Measurements from ENCODE around the gene KLHL41.

Gene KLHL41

DNA sequence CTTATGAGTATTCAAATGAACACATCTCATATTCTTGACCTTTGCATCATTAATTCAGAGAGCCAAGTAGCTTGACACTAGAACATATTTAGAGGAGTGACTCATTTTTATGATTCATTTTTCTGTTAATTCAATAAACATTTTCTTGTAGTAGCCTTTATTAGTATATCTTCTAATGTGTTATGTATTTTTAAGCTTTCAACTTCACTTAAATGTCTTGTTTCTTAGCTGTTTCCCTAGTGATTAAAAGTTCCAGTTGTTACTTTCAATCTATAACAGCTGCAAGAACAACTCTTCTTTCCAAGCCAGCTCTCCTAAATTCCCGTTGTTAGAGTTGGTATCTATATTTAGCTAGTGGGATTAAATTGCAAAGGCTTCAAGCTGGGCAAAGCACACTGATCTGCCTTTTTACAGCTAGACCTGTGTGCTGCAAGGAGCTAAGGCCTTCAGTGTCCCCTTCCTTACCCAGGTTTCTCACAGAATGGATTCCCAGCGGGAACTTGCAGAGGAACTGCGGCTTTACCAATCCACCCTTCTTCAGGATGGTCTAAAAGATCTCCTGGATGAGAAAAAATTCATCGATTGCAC, at the start of gene KLHL41:
TSS of gene KLHL41 (plus strand) at position 405 of the 588 bp plus-strand sequence. CDS start at position 482, 77 bp downstream.
- no peak for FAIRE-seq

DNA sequence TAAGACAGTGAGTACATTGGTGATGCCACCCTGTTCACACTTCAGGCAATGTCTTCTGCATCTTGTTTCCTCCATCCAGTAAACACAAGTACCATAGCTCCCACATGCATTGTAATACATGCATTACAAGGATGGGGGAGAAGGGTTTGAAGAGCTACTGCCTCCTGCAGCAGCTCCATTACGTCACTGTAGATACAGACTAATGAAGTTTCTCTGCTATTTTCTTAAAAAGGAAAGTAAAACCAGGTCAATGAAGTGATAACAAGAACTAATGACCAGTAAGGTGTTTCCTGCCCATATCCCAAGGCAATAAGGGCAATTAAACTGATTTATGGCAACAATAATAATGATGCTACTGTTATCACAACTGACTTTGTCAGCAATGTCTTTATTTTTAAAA, 48.4 kb upstream of the KLHL41 start:
- FAIRE-seq, result no peak

DNA sequence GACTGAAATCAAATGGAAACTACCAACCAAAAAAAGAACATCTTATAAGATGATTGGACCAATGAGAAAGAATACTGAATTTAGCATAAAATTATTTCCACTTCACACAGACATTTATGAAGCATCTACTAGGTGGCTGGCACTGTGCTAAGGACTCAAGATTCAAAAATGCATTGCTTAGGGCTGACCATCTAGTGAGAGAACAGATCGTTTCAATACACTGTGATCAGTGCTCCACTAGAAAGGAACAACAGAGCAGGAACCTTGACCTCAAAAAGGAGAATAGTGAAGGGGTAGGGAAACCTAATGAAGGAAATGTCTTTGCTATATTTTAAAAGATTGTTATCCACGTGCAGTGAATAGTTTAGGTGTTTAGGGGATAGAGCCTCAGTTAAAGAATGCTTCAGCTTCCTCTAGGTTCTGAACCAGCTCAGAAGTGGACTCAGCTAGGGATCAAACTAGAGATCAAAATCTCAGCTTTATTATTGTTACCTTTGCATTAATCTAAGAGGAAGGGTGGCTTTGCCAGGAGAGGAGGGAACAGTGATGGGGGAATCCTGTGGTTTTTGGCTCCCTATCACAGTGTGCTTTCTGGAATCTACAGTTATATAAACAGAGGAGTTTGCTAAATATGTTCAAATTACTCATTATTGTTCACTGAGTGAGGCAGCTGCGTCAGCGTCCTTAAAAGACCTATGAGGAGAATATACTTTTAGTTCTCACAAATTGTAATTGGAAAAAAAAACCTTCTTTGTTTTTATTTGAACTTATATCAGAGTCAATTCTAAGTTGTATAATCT, 46.4 kb upstream of the KLHL41 start:
- FAIRE-seq, result no peak

DNA sequence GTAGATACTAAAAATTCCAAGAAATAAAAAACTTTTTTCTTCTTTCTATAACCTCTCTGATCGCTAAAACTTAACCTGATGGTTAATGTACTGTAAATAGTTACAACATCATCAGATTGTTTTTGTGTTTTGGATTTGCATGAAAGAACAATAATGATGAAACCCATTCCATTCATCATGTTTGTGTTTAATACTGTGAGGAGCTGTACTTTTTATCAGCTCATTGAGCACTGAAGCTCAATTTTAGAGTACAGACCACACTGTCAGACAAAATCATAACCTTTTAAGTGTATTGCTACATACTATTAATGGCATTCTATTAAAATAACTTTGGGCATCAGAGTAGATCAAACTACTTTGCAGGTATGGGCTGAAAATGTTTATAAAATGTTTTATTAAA, 45.0 kb upstream of the KLHL41 start:
- FAIRE-seq, result peak; percentile 15

DNA sequence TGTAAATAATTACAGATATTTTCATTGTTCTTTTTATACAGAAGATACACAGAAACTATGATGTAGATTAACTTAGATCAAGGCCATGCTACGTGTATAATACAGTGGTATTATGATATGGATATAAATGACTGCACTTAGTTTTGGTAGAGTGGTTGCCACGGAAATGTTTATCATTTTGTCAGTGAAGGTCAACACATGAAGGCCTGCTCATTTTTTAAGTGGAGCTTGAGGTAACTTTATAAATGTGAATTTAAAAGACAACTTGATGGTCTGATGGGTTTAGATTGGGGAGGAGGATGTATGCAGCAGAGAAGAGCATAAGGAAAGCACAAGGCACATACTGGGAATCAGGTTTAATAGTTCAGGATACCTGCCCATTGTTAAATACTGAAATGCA, 44.6 kb upstream of the KLHL41 start:
- FAIRE-seq, result no peak

DNA sequence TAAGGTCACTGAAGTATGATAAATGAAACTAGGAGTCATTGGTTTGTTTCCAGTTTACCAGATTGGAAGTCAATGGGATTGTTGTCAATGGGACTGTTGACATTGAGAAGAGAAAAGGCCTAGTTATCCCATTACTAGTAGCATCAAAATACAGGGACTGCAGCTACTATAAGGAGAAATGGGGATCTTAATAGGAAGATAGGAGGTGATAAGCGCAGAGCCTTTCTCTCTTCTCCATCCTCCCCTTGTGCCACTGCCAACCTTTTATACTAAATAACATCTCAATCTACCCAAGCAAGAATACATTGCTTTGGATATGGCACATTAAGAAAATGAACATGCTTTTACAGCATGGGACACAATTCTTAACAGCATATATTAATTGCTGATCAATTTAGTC, 40.7 kb upstream of the KLHL41 start:
- no peak for FAIRE-seq

DNA sequence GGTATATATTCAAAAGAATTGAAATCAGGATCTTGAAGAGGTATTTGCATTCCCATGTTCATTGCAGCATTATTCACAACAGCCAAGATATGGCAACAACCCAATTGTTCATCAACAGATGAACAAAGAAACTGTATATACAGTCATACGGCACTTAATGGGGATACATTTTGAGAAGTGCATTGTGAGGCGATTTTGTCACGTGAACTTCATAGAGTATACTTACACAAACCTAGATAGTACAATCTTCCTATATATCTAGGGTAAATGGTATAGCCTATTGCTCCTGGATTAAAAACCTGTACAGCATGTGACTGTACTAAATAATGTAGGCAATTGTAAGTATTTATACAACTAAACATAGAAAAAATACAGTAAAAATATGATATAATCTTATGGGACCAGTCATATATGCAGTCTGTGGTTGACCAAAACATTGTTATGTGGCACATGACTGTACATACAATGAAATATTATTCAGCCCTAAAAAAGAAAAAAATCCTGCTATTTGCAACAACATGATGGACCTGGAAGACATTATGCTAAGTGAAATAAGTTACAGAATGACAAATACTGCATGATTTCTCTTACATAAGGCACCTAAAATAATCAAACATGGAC, 39.4 kb upstream of the KLHL41 start:
- no peak for FAIRE-seq

DNA sequence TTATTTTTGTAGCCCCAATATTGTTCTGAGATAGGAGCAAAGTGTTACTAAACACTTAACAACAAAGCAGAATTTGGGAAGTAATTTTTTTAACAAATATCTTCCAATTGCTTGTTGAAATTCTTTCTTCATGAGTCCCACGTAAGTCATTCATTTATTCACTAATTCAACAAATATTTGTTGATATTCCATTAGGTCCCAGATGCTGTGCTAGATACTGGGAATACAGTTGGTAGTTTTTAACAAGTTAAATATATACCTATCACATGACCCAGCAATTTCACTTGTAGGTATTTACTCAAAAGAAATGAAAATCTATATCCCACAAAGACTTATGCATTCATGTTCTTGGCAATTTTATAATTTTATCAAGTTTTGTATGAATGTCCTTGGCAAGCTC, 37.3 kb upstream of the KLHL41 start:
- no peak for FAIRE-seq

DNA sequence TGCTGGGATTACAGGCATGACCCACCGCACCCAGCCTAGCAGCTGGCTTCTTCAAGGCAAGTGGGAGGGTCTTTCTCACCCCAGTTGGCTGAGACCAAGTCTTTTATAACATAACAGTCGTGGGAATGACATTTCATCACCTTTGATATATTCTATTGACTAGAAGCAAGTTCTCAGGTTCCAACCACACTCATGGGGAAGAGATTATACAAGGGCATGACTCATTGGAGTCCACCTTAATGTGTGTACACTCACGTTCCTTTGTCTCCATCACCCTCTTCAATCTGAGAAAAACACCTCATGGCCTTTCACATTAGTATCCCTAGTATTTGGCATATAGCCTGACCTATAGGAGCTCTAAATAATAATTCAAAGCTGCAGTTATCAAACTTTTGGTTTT, 33.0 kb upstream of the KLHL41 start:
- no peak for FAIRE-seq

DNA sequence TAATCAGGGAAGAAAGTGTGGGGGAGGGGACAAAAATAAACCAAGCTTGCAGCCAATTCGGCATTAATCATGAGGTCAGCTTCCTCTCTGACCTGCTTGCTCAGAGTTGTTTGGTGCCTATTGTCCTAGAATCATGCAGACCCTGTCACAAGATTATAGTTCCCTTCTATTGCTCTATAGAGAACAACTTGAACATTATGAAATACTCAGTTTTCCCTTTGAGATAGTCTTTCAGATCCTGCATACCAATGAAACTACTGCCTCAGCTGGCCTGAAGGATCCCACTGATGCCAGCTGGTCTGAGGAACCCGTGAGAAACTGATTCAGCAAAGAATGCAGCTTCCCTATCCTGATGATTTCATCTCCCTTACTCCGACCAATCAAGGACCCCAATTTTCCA, 31.2 kb upstream of the KLHL41 start:
- no peak for FAIRE-seq

DNA sequence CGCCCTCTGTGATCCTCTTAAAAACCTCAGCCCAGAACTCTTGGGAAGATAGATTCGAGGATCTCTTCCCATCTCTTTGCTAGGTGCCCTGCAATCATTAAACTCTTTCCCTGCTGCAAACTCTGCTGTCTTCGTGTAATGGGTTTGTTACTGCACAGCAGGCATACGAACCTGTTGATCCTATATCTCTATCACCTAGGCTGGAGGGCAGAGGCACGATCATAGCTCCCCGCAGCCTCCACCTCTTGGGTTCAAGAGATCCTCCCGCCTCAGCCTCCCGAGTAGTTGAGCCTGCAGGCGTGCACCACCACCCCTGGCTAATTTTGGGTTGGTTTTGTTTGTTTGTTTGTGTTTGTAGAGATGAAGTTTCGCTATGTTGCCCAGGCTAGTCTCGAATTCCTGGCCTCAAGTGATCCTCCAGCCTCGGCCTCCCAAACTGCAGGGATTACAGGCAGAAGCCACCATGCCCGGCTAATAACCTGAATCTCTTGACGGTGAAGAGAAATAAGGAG, 30.7 kb upstream of the KLHL41 start:
- no peak for FAIRE-seq

DNA sequence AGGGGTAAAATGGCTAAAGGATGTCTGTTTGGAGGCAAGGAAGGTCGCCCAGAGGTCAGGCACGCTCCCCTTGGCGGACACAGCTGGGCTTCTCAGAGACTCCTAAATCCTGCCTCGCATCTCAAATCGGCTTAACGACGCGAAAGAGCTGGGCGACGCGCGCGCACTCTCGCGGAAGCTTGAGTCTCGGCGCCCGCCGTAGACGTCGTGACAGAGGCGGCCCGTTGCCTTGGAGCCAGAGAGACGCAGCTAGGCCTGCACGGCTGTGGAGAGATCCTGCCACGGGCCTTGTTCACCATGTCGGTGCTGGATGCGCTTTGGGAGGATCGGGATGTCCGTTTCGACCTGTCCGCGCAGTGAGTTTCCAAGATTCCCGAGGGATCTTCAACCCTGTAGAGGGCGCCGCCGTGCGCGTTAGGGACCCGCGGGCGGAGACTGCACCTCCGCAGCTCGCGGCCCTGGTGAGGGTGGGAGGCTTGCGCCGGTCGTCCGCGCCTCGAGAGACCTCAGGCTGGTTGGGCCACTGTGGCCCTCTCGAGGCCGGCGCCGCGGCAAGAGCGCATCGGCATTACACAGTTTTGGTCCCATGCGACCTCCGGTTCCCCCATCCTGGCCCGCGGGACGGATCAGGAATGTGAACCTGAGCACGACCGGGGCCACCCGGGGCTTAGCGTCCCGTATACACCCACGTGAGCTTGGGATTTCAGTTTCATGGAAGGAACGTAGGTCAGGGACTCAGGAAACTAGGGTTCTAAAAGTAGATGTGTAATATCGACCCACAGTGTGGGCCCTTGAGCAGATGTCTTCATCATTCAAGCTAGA, 30.0 kb upstream of the KLHL41 start, which contains the start of gene BBS5:
TSS of gene BBS5 (plus strand) at position 238 of the 822 bp plus-strand sequence. CDS start at position 298, 60 bp downstream.
- FAIRE-seq, result no peak

DNA sequence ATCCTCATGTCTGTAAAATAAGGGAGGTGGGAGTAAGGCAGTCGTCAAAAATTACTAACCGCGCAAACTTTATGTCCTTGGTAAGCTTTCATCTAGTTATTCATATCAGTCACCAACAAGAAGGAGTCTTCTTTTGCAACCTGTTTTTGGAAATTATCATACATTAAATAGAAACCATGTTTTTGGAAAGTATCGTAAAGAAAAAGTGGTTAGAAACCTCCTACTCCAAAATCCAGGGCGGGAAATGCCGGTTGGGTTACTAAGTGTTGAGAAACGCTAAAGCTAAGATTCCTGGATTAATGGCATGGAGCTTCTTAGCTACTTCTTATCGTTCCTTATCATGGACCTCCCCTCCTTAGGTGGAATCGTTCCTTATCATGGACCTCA, 29.4 kb upstream of the KLHL41 start:
- FAIRE-seq, result no peak

DNA sequence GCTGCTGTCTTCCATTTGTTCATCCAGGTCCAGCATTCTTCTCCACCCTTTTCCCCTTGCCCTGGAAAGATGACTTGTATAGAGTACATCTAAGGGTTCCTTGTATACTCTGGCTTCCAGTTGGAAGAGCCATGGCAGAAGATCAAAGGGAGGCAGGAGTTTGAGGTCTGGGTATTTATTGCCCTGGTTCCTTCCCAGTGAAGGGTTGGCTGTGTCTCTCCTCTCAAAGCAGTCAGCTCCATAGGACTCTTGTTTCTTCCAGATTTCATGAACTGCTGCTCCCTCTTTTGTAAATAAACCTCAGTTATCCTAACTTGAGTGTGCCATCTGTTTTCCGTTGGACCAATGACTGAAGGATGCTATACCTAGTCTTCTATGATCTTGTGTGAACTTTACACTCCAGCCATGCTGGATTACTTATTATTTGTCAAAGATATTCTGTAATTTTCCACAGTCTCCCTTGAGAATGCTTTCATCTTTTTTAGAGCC, 23.8 kb upstream of the KLHL41 start:
- FAIRE-seq, result no peak

DNA sequence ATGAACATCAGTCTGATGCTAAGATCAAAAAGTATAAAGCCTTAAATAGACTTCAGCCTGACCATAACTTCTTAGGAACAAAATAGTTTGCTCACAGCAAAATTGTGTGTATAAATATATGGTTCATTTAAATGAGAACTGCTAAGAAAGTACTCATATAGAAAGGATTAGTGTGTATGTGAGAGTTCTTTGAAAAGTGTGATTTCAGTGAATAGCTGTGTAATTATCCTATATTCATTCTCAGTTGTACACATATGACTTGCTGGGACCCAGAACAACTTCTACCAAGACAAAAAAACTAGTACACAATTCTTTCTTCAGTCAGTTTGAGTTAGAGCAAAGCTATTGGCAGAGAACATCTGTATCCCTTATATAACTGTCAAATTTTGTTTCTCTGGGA, 23.0 kb upstream of the KLHL41 start:
- no peak for FAIRE-seq

DNA sequence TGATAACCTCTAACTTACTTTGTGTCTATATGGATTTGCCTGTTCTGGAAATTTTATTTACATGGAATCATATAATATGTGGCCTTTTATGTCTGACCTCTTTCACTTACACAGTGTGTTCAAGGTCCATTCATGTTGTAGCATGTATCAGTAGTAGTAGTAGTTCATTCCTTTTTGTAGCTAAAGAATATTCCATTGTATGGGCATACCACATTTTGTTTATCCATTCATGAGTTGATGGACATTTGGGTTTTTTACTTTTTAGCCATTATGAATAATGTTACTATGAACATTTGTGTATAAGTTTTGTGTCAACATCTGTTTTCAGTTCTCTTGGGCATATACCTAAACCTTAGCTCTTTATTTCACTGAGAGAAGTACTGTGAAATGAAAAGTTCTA, 18.7 kb upstream of the KLHL41 start:
- FAIRE-seq, result no peak

DNA sequence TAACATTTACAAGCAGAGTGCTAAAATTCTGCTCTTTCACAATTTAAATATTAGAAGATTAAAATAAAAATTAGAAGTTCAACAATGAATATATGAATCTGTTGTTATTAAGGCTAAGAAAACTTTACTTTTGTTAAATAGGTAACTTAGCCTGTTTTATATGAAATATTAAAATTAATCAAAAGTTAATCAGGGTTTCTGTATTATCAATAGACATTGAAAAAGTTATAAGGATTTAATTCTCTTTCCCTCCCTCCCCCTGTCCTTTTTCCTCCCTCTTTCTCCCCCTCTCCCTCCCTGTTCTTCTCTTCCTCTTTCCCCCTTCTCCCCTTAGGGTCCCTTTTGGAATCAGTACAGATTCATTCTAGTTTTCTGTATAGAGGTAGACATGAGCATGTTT, 18.1 kb upstream of the KLHL41 start:
- FAIRE-seq, result peak; percentile 6

DNA sequence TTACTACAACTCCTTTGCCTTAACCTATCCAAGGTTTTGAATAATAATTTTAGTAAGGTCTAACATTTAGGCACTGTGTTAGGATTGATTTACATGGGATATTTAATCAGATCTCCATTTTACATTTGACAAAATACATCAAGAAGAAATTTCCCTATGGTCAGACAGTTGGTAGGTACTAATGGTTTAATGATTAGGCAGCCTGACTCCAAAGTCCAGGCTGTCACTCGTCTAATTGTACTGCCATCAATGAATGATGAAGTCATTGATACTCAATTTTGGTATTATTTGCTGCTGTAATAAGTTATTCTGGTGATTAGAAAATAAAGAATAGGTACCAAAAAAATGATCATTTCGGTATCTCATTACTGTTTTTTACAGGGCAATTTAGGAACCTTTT, 16.1 kb upstream of the KLHL41 start:
- FAIRE-seq, result no peak

DNA sequence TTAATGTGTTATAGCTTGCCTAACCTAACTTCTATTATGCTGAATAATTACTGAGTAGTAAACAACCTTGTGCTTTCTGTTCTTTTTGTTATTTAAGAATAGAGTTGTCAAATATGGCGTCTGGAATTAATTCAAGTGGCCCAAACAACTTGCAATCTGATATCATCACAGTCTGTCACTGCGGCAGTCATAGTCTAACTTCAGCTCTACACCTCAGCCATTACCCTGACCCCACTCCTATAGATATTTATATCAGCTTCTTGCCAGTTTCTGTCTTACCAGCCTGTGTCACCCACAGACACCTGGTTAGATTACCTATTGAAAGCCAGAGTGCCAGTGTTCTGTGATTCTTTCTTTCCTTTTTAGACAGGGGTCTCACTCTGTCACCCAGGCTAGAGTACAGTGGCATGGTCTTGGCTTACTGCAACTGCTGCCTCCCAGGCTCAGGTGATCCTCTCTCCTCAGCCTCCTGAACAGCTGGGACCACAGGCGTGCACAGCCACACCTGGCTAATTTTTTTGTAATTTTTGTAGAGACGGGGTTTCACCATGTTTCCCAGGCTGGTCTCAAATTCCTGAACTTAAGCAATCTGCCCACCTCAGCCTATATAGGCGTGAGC, 14.1 kb upstream of the KLHL41 start:
- FAIRE-seq, result no peak

DNA sequence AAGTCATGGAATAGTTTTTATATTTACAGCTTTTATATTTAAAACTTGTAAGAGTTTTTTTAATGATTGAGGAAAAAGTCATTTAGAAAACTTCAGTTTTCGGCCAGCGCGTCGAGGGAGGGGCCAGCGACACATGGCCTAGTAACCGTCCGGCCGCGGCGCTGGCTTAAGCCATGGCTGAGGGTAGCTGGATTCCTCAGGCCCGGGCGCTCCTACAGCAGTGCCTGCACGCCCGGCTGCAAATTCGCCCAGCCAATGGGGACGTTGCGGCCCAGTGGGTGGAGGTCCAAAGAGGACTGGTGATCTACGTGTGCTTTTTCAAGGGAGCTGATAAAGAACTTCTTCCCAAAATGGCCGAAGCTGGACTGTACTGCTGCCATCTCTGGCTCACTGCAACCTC, 4.9 kb upstream of the KLHL41 start:
- no peak for FAIRE-seq

DNA sequence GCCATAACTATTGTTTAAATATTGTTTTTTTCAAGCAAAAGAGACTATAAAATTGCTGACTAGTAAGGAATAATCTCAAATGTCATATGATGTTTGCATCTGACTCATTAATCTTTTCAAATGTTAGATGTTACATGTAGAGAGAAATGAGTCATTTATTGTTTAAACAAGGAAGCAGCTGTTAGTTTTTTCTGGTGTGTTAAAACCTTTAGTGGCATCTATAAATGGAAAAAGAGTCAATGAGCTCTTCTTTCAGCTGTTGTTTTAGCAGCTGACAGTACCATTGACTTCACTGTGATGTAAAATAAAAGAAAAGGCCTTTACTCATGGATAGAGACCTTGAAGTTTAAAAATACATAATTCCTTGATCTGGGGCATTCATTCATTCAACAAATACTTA, 1.8 kb upstream of the KLHL41 start:
- FAIRE-seq, result no peak

DNA sequence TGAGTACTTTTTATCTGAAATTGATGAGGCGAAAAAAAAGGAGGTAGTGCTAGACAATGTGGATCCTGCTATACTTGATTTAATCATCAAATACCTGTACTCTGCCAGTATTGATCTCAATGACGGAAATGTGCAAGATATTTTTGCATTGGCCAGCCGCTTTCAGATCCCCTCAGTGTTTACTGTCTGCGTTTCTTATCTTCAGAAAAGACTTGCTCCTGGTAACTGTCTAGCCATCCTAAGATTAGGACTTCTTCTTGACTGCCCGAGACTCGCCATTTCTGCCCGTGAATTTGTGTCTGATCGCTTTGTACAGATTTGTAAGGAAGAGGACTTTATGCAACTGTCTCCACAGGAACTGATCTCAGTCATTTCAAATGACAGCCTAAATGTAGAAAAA, 453 bp downstream of the KLHL41 start:
- no peak for FAIRE-seq

DNA sequence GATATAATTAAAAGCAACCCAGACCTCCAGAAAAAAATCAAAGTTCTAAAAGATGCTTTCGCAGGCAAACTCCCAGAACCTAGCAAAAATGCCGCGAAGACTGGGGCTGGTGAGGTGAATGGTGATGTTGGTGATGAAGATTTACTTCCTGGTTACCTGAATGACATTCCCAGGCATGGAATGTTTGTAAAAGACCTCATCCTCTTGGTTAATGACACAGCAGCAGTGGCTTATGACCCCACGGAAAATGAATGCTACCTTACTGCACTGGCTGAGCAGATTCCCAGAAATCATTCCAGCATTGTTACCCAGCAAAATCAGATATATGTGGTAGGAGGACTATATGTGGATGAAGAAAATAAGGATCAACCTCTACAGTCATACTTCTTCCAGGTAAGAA, 994 bp downstream of the KLHL41 start:
- FAIRE-seq, result no peak

Data from G401.6 (cell line).